ENCODE data around the gene SNHG17. TPM values are rescaled to one million over a fixed set of nuclear protein-coding genes. Genes with fewer than 3 reads are reported as not detected.

SNHG17 gene
- total RNA-seq, 6 experiments from 2014 or later: 29.6 to 45.4 (median 32.0) TPM

DNA sequence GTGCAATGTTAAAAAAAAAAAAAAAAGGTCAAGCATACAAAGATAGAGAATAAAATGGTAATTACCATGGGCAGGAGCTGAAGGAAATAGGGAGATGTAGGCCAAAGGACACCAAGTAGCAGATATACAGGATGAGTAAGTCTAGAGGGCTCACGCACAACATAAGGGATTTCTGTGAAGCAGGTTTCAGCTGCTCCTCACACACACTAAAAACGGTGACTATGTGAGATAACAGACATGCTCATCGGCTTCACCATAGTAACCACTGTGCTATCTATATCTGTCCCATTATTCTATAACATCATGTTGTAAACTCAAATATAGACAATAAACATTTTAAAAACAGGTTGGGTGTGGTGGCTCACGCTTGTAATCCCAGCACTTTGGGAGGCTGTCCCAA is 11.6 kb downstream of the SNHG17 start:
- Mint-ChIP-seq H3K27ac (peak overlapping the region; percentile 30), H3K4me3 (no peak overlapping the region), H3K36me3 (ENCODE audit: low read depth) (peaks cover 61% of the 10 kb centered on the region), H3K4me1 (ENCODE audit: low read depth) (peaks cover 35% of the 10 kb centered on the region), H3K9me3 (no peaks in the 10 kb centered on the region), H3K27me3 (ENCODE audit: insufficient read depth) (no peaks in the 10 kb centered on the region)
- TF ChIP-seq, protein P1, sequence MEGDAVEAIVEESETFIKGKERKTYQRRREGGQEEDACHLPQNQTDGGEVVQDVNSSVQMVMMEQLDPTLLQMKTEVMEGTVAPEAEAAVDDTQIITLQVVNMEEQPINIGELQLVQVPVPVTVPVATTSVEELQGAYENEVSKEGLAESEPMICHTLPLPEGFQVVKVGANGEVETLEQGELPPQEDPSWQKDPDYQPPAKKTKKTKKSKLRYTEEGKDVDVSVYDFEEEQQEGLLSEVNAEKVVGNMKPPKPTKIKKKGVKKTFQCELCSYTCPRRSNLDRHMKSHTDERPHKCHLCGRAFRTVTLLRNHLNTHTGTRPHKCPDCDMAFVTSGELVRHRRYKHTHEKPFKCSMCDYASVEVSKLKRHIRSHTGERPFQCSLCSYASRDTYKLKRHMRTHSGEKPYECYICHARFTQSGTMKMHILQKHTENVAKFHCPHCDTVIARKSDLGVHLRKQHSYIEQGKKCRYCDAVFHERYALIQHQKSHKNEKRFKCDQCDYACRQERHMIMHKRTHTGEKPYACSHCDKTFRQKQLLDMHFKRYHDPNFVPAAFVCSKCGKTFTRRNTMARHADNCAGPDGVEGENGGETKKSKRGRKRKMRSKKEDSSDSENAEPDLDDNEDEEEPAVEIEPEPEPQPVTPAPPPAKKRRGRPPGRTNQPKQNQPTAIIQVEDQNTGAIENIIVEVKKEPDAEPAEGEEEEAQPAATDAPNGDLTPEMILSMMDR (IDR thresholded peaks at IDR 0.05): no peak
- no peak for DNase-seq

DNA sequence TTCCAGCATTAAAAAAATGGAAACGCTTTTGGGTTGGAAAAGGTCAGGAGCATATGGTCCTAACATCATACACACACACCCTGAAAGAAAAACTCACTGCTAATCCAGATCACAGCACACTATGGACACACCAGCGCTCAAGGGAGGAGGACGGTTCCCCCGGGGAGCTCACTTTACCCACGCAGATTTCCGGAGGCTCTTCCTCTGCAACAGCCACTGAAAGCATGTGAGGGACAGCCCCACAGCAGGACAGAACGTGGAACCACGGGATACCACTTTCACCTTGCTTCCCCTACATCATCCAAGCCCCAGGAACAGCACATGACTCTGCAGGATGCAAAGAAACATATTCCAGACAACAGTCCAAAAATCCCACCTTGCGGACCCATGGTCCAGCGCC is 13.2 kb downstream of the SNHG17 start:
- DNase-seq: no peak
- TF ChIP-seq, protein P1 (IDR thresholded peaks at IDR 0.05): no peak
- no peaks in the 10 kb centered on the region for H3K27me3 Mint-ChIP-seq (ENCODE audit: insufficient read depth)
- peaks cover 22% of the 10 kb centered on the region for H3K4me1 Mint-ChIP-seq (ENCODE audit: low read depth)
- H3K27ac Mint-ChIP-seq: no peak overlapping the region
- H3K9me3 Mint-ChIP-seq: no peaks in the 10 kb centered on the region
- H3K4me3 Mint-ChIP-seq: no peak overlapping the region
- H3K36me3 Mint-ChIP-seq (ENCODE audit: low read depth): peaks cover 66% of the 10 kb centered on the region

DNA sequence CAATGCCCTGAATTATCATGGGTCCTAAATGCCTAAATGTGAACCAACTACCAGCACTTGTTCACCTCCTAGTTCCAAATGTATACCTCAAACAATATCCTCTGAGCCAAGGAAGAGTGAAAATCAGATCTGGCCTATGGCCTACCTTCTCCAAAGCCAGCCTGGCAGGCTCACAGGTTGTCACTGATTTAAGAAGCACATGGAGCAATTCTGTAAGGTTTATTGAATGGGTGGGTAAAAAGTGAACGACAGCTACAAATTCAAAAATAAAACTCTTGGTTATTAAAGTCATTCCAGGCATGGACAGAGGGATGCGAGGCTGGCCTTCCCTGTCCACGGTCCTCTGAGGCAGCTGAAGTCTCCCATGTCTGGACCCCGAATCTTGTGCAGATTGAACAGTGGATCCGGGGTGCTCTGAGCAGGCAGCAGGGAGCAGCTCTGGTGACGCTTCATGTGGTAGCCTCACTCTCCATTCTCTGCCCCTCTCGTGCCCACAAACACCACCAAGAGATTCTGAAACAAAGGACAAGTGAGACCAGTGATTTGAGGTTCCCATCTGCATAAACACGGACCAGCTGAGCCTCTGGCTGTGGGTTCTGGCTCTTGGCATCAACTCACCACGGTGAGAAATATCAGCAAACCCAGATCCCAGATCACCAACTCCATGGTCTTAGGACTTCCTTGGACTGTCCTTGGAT is 14.6 kb downstream of the SNHG17 start:
- H3K4me1 Mint-ChIP-seq (ENCODE audit: low read depth): peaks cover 9% of the 10 kb centered on the region
- no peaks in the 10 kb centered on the region for H3K9me3 Mint-ChIP-seq
- H3K27ac Mint-ChIP-seq: peak overlapping the region; percentile 32
- DNase-seq: no peak
- TF ChIP-seq, protein P1 (IDR thresholded peaks at IDR 0.05): no peak
- H3K36me3 Mint-ChIP-seq (ENCODE audit: low read depth): peaks cover 64% of the 10 kb centered on the region
- no peak overlapping the region for H3K4me3 Mint-ChIP-seq
- no peaks in the 10 kb centered on the region for H3K27me3 Mint-ChIP-seq (ENCODE audit: insufficient read depth)

DNA sequence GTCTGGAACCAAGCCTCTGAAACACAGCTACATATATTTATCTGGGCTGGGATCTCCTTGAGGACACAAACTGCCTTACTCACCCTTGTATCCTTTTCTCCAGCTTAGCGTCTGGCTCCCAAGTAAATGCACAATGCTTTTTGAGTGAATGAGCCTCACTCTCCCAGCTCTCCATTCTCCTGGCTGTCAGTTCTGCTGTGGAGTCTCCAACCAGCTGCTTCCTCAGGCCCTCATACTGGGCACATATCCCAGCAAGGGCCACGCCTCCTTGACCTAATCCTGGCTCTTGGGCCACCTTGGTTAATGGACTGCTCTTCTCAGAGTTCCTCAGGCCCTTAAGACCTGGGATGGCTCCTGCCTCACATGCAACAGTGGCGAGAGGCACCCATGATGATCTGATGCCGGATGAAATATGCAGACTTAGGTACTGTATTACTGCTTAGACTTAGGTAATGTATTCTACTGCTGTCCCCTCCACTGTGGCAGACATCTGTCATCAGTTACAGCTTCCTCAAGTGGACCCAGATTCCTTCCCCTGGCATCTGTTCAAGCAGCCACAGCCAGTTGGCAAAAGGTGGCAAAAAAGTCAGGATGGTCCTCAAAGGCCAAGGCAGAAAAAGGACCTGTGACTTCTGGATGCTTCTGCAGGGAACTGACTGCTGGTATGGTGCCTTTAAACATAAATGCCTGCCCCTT is 16.5 kb downstream of the SNHG17 start:
- Mint-ChIP-seq H3K4me1 (ENCODE audit: low read depth) (peaks cover 9% of the 10 kb centered on the region), H3K9me3 (no peaks in the 10 kb centered on the region), H3K27ac (peak overlapping the region; percentile 29), H3K36me3 (ENCODE audit: low read depth) (peaks cover 59% of the 10 kb centered on the region), H3K4me3 (no peak overlapping the region; the same call in 1 of the 2 replicates), H3K27me3 (ENCODE audit: insufficient read depth) (no peaks in the 10 kb centered on the region)
- peak; percentile 28 for DNase-seq
- TF ChIP-seq, protein P1 (IDR thresholded peaks at IDR 0.05): no peak

DNA sequence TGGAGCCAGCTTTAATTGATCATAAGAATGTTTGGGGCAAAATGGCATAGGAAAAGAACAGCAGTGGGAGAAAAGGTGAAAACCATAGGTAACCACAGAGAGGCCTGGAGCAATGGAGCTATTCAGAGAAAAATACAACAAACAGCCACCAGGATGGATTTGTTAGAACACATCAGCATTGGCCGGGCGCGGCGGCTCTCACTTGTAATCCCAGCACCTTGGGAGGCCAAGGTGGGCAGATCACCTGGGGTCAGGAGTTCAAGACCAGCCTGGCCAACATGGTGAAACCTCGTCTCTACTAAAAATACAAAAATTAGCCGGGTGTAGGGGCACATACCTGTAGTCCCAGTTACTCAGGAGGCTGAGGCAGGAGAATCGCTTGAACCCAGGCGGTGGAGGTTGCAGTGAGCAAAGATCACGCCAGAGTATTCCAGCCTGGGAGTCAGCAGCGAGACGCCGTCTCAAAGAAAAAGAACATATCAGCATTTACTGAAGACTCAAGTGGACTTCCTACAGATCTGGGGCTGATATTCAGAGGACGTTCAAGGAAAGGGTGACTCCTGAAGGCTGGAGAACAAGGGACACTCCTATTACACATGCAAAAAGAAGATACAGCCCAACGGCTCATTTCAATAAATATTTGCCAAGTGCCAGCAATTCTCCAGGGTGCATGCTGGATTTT is 20.2 kb downstream of the SNHG17 start:
- DNase-seq: no peak
- peaks cover 35% of the 10 kb centered on the region for H3K36me3 Mint-ChIP-seq (ENCODE audit: low read depth)
- TF ChIP-seq, protein P1 (IDR thresholded peaks at IDR 0.05): no peak
- H3K27me3 Mint-ChIP-seq (ENCODE audit: insufficient read depth): no peaks in the 10 kb centered on the region
- no peaks in the 10 kb centered on the region for H3K9me3 Mint-ChIP-seq
- no peak overlapping the region for H3K27ac Mint-ChIP-seq
- no peak overlapping the region for H3K4me3 Mint-ChIP-seq
- peaks cover 15% of the 10 kb centered on the region for H3K4me1 Mint-ChIP-seq (ENCODE audit: low read depth)

All from HFFc6 (cell line).